GM18907 (cell line): Measurements from ENCODE around the gene CCDC47.

Source experiments
- ATAC-seq: cut with Tn5 transposase; IDR thresholded peaks from one replicate; pipeline ENCODE4 v1.9.1; 2021; ENCODE audit warnings: mild to moderate bottlenecking, moderate library complexity; ENCODE audit not compliant: unreplicated experiment

CCDC47 gene

GRCh38 chr17:63699638-63700527 lies 73.5 kb downstream of the CCDC47 start, which contains the start of gene LIMD2:
TSS of gene LIMD2 (minus strand) at chr17:63700125. CDS start at chr17:63699298, 827 bp downstream.
- peak; percentile 13 for ATAC-seq

- ATAC-seq: peak; percentile 39
Observed at GRCh38 chr17:63698886-63699637, 74.3 kb downstream of the CCDC47 start.

GRCh38 chr17:63698381-63698885 lies 75.0 kb downstream of the CCDC47 start:
- no peak for ATAC-seq

GRCh38 chr17:63697341-63698286 lies 75.8 kb downstream of the CCDC47 start:
- peak; percentile 26 for ATAC-seq

- no peak for ATAC-seq
Observed at GRCh38 chr17:63696381-63696961, 76.9 kb downstream of the CCDC47 start.

GRCh38 chr17:63695889-63696288 lies 77.5 kb downstream of the CCDC47 start:
- ATAC-seq: no peak
